IPS-NIHi7 (cell line): ENCODE data around the gene ACOX1.

Experiments used
- DNase-seq: peaks from one replicate; pipeline ENCODE4 v3.0.0; 2012; ENCODE audit warnings: mixed read lengths; ENCODE audit errors: extremely low spot score

The ACOX1 gene

GRCh38 chr17:75909051-75909811 is 69.7 kb downstream of the ACOX1 start:
- no peak for DNase-seq

- DNase-seq = no peak
Observed at GRCh38 chr17:75908201-75908600, 70.8 kb downstream of the ACOX1 start.

GRCh38 chr17:75906143-75906884 is 72.7 kb downstream of the ACOX1 start:
- DNase-seq = no peak

GRCh38 chr17:75904749-75905521 is 74.0 kb downstream of the ACOX1 start, which contains the start of gene MRPL38:
Gene MRPL38 (minus strand): TSS chr17:75904884. CDS start chr17:75904875, 9 bp downstream.
- DNase-seq = peak; percentile 99

GRCh38 chr17:75902406-75902805 is 76.6 kb downstream of the ACOX1 start:
- no peak for DNase-seq

- DNase-seq = no peak
Observed at GRCh38 chr17:75901727-75902126, 77.2 kb downstream of the ACOX1 start.

GRCh38 chr17:75900691-75901533 is 78.1 kb downstream of the ACOX1 start:
- no peak for DNase-seq

- DNase-seq = no peak
Observed at GRCh38 chr17:75899767-75900468, 79.0 kb downstream of the ACOX1 start.

GRCh38 chr17:75899353-75899752 is 79.6 kb downstream of the ACOX1 start:
- no peak for DNase-seq

GRCh38 chr17:75898791-75899190 is 80.2 kb downstream of the ACOX1 start:
- DNase-seq = no peak

GRCh38 chr17:75898065-75898464 is 80.9 kb downstream of the ACOX1 start:
- DNase-seq = no peak

GRCh38 chr17:75897160-75898019 is 81.6 kb downstream of the ACOX1 start:
- peak; percentile 47 for DNase-seq

GRCh38 chr17:75896415-75897159 is 82.4 kb downstream of the ACOX1 start, which contains the start of gene TRIM65:
Gene TRIM65 (minus strand): TSS chr17:75896951. CDS start chr17:75896937, 14 bp downstream.
- DNase-seq = peak; percentile 92

- peak; percentile 64 for DNase-seq
Observed at GRCh38 chr17:75895370-75896155, 83.4 kb downstream of the ACOX1 start.

- DNase-seq = no peak
Observed at GRCh38 chr17:75894049-75894733, 84.8 kb downstream of the ACOX1 start.

GRCh38 chr17:75893305-75894048 is 85.5 kb downstream of the ACOX1 start:
- no peak for DNase-seq
